Skeletal muscle cell (primary cell): ENCODE data around the gene RAET1E.
"Not testable (repeated sequence)": the region's sequence is repeated elsewhere in the genome, so short reads cannot be mapped to it uniquely, and the experiment has no call there.

Source experiments
- DNase-seq: peaks from one replicate; pipeline ENCODE4 v3.0.0-alpha.2; 2010; ENCODE audit warnings: low read depth
- H3K4me3 ChIP-seq: 2 replicates; pipeline ENCODE4 v1.5.1; 2011; ENCODE audit warnings: low read depth, mild to moderate bottlenecking, control low read depth, low read length, moderate library complexity

Gene RAET1E

DNA sequence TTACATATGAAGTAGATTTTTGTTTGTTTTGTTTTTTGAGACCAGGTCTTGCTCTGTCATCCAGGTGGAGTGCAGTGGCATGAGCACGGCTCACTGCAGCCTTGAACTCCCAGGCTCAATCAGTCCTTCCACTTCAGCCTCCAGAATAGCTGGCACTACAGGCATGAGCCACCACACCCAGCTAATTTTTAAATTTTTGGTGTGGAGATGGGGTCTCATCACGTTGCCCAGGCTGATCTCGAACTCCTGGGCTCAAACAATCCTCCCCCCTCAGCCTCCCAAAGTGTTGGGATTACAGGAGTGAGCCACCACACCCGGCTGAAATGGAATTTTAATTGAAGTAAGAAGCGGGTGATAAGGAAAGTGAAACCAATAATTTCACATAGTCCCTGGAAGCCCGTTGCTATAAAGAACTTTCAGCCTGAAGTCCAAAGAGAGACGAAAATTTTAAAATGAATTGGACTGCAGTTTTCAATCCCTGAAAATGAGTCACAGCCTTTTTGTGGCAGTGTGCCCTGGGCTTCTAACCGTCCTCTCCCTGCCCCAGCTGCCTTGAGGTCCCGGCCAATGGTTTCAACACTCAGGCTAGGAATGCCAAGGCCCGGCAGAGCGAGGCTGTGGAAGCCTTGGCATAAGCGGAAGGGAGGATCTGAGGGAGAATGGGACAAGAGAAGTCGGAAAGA lies 757 bp downstream of the RAET1E start:
- DNase-seq, result peak; percentile 71
- H3K4me3 ChIP-seq, result peak overlapping the region; percentile 2

DNA sequence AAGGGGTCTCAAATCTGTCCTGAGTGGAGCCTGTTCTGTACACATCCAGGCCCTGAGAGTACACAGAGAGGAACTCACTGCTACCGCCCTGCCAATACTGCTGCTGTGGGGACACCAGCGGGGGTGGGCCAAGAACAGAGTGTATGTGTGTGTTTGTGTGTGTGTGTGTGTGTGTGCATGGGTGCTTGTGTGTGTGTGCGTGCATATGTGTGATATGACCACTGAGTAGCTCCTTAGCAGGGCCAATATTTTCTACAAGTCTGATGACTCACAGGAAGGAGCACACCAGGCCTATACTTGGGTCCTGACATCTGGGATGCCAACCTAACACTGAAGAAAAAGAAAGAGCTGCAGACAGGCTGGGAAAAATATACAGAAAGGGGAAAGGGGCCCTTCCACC lies 1.4 kb downstream of the RAET1E start:
- DNase-seq, result no peak
- no peak overlapping the region for H3K4me3 ChIP-seq

DNA sequence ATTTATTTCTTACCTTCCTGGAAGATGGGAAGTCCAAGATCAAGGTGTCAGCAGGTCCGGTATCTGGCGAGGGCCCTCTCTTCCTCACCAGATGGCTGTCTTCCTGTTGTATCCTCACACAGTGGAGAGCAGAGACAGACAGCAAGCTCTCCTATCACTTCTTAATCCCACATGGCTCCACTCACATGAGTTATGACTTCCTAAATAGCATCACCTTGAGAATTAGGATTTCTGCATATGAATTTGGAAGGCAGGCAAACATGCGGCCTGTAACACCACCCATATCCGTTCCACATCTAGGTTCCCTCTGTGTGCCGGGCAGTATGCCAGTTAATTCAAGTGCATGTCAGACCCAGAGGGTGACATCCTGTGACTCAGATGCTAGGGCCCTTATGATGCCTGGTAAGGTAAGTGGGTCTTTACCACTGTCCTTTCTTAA lies 2.1 kb downstream of the RAET1E start:
- H3K4me3 ChIP-seq, result no peak overlapping the region
- no peak for DNase-seq

DNA sequence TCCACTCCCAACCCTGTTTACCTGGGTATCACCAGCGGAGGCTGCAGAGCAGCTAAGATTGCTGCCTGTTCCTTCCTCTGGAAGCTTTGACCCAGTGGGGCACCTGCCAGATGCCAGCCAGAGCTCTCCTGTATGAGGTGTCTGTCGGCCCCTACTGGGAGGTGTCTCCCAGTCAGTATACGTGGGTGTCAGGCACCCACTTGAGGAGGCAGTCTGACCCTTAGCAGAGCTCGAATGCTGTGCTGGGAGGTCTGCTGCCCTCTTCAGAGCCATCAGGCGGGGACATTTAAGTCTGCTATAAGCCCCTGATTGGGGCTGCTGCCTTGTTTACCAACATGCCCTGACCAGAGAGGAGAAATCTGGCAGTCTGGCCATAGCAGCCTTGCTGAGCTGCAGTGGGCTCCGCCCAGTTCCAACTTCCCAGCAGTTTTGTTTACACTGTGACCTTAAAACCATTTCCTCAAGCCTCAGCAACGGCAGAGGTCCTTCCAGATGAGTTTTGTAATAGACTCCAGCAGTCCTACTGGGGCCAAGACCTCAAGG lies 2.8 kb downstream of the RAET1E start:
- H3K4me3 ChIP-seq, result no peak overlapping the region
- peak; percentile 47 for DNase-seq

DNA sequence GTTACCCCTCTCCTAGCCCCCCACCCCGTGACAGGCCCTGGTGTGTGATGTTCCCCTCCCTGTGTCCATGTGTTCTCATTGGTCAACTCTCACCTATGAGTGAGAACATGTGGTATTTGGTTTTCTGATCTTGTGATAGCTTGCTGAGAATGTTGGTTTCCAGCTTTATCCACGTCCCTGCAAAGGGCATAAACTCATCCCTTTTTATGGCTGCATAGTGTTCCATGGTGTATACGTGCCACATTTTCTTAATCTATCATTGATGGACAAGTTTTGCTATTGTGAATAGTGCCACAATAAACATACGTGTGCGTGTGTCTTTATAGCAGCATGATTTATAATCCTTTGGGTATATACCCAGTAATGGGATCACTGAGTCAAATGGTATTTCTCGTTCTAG lies 6.0 kb downstream of the RAET1E start:
- not testable (repeated sequence) for DNase-seq, H3K4me3 ChIP-seq

DNA sequence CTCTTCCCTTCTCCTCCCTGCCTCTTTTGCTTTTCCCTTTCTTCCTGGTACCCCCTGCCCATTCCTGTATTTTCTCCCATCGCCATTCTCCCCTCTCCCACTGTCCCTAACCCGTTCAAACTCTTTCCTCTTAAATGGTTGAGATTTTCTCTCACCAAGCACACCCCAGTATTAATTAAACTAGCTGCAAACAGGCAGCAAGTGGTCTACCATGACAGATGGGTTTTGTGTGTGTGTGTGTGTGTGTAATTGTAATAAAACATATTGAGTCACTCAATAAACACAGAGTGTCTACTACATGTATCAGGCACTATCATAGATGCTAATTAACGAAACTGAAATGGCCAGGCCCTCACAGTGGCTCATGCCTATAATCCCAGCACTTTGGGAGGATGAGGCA lies 6.7 kb downstream of the RAET1E start:
- no peak overlapping the region for H3K4me3 ChIP-seq
- no peak for DNase-seq

DNA sequence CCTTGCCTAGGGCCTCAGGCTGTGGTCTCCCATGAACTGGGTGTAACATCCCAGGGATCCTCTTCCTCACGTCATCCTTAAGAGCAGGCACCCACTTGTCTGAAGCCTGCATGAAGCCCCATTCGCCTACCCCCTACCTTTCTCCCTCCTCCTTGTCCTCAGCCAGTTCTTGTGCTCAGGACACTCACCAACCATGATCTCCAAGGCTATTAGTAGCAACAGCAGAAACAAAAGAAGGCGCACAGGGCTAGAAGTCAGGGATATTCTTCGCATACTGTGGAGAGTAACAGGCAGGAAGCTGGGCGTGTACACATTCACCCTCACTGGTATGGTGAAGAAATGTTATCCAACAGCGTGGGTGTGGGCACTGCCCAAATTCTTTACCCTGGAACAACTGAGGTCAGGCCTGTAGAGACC lies 7.3 kb downstream of the RAET1E start:
- H3K4me3 ChIP-seq, result no peak overlapping the region
- no peak for DNase-seq

DNA sequence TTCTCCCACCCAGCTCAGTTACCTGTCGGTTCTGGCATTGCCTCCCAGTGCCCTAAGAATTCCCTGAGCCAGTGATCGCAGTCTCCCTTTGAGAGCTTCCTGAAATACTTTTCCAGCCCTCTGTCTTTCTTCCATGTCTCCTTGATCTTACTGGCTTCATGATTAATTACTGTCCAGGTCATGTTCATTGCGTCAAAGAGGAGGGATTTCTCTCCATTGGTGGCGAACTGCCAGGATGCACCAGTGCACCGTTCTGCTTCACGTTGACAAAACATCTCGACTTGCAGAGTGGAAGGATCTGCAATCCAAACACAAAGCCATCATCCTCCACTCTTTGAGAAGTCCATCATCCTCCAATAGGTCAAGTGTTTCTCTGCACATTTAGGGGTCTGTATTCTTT lies 8.6 kb downstream of the RAET1E start:
- no peak overlapping the region for H3K4me3 ChIP-seq
- DNase-seq, result no peak

DNA sequence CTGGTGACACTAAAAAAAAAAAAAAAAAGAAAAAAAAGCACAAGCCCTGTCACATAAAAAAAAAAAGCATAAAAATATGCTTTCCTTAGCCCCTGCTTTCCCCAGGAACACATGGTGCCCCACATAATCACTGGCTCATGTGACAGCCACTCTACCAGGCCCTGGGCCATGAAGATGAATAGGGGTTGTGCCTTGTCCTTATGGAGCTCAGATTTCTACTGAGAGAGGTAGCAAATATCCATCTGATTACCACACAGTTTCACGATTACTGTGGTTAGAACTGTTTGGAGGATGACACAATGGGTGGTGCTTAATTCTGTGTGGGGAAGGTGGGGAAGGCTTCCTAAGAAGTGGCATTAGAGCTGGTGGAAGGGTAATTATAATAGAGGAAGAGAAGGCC lies 9.3 kb downstream of the RAET1E start:
- no peak for DNase-seq
- no peak overlapping the region for H3K4me3 ChIP-seq

DNA sequence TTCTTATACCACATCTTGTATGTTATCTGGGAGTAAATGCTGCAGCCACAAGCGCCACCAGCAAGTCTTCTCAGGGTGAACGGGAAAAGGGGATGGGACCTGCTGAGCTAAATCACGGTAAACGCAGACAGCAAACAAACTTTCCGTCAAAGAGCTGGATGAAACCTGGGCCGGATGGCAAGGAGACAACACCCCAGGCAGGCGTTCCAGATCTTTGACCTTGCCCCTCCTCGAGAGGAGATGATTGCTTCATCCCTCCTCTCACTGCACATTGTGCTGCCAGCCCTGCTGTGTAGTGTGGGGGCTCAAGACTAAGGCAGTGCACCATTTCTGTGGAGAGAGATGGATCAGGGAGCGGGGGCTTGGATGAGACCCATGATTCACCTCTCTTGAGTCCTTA lies 9.8 kb downstream of the RAET1E start:
- H3K4me3 ChIP-seq, result no peak overlapping the region
- DNase-seq, result no peak

DNA sequence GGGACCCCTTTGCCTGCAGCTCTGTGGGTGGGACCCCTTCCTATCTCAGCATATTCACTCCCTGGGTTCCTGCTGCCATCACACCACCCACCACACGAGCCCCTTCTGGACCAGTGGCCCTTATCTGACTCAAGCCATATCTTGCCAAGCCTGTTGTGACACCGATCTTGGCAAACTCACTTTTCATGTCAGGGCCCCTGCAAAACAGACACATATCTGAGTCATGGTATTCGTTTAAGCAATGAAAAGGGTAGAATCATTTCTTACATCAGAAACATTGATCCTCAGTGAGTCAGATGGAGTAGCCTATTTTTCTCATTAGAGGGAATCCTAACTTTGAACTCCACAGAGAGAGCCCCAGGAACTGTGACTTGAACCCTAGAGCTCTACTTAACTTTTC lies 10.6 kb downstream of the RAET1E start:
- no peak overlapping the region for H3K4me3 ChIP-seq
- no peak for DNase-seq

DNA sequence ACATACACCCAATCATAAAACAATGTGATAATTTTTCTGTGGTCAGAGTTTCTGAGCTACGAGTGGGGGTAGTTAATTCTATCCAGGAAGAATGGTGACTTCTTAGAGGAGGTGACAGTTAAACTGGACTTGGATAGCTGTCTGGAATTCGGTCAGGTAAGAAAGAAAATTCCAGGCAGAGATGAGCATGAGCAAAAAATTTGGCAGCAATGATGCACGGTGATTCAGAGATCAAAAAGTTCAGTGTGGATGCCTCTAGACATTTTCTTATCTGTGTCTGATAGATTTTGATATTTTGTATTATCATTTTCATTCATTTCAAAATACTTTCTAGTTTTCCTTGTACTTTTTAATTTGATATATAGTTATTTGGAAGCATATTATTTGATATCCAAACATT lies 12.0 kb downstream of the RAET1E start:
- DNase-seq, result no peak
- H3K4me3 ChIP-seq, result no peak overlapping the region

DNA sequence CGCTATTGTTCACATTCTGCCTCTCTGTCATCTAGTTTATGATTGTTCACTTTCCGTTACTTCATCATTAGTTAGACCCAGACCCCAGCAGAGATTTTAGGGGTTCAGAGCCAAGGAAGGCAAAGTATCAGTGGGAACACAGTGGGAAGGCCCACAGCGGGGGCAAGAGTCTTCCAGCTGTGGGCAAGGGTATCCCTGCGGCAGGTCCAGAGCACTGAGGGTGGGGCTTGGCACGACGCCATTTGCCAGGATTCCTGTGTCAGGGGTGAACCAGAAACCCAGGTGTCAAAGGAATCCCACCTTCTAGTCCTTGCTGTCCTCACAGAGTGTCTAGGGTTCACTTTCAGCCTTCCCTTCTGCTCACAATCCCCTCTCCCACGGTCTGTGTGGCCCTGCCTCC lies 13.3 kb downstream of the RAET1E start:
- DNase-seq, result no peak
- no peak overlapping the region for H3K4me3 ChIP-seq

DNA sequence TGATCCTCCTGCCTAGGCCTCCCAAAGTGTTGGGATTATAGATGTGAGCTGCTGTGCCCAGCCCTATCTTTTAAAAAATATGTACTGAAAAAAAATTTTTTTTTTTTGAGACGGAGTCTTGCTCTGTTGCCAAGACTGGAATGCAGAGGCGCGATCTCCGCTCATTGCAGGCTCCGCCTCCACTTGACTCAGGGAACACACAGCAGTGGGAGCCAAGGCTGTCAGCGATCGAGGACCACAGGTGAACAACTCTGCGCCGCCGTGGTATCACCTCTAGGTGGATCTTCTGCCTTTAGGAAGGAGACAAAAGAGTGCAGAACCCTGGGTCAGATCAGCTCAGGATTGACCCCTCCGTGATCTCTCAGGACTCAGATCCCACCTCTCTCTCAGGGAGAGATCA lies 13.7 kb downstream of the RAET1E start:
- no peak for DNase-seq
- no peak overlapping the region for H3K4me3 ChIP-seq

DNA sequence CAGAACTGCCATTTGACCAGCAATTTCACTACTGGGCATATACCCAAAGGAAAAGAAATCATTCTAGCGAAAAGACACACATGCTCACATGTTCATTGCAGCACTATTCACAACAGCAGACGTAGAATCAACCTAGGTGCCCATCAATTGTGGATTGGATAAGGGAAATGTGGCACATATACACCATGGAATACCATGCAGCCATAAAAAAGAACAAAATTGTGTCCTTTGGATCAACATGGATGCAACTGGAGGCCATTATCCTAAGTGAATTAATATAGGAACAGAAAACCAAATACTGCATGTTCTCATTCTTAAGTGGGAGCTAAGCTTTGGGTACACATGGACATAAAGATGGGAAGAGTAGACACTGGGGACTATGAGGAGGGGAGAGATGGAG lies 16.1 kb downstream of the RAET1E start:
- DNase-seq, result no peak
- H3K4me3 ChIP-seq, result no peak overlapping the region

DNA sequence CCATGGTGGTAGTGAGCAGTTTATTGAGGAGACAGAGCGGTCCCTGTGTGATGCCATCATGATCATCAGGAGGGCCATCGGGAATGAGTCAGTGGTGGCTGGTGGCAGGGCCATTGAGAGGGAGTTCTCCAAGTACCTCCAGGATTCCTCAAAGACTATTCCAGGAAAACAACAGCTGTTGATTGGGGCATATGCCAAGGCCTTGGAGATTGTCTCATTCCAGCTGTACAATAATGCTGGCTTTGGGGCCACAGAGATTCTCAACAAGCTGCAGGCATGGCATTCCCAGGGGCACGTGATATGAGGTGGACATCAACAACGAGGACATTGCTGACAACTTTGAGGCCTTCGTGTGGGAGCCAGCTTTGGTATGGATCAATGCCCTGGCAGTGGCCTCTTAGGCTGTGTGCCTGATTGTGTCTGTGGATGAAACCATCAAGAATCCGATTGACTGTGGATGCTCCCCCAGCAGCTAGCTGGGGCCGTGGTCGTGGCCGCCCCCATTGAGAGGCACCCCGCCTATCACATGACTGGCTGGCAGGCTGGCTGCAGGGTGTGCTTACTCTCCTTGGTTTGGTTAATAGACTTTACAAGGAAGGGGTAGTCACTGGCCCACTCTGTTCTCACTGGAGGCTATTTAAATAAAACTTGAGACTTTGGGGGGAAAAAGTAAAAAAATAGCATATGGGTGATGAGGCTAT lies 16.7 kb downstream of the RAET1E start:
- no peak overlapping the region for H3K4me3 ChIP-seq
- DNase-seq, result no peak

DNA sequence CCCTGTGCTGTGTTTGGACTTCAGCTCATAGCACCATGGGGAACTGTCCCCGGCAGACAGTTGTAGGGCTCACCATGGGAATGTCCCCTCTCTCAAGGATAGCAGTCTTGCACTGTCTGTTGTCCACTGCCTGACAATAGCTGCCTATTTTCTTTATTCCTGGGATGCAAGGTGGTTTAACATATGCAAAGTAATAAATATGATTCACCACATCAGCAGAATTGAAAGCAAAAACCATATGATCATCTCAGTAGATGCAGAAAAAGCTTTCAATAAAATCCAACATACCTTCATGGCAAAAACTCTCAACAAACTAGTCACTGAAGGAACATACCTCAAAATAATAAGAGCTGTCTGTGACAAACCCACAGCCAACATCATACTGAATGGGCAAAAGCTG lies 20.3 kb downstream of the RAET1E start:
- H3K4me3 ChIP-seq, result no peak overlapping the region

DNA sequence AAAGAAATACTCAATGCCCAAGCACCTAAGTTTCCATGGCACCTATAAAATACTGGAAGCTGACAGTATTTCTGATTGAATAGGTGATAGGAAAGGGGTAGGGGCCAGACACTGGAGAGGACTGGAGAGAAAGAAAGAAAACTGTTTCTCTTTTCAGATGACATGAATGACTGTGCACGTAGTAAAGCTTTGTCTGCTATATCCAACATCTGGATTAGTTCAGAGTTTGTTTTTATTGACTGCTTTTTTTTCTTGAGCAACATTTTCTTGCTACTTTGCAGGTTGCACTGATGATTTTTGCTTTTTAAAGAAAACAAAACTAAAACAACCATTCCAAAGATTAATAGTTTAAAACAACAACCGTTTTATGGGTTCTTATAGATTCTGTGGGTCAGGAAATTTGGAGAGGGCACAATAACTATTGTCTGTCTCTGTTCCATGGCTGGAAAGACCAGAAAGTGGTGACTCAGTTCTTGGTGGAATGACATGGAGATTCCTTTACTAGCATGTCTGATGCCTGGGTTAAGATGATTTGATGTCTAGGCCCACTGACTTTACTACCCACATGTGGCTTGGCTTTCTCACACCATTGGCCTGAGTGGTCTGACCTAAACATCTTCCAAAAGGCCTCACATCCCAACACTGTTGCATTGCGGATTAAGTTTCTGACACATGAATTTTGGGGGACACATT lies 21.5 kb downstream of the RAET1E start:
- DNase-seq, result no peak
- H3K4me3 ChIP-seq, result no peak overlapping the region

More for the DNA sequence above, 20.3 kb downstream of the RAET1E start:
- DNase-seq, result no peak

DNA sequence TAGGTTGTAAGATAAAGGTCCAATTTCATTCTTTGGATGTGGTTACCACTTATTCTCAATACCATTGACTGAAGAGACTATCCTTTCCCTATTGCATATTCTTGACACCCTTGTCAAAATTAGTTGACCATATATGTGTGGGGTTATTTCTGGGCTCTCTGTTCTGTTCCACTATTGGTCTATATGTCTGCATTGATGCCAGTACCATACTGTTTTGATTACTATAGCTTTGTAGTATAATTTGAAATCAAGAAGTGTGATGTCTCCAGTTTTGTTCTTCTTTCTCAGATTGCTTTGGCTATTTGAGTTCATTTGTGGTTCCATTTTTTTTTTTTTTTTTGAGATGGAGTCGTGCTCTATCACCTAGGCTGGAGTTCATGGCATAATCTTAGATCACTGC lies 25.7 kb downstream of the RAET1E start:
- DNase-seq, result no peak
- no peak overlapping the region for H3K4me3 ChIP-seq

DNA sequence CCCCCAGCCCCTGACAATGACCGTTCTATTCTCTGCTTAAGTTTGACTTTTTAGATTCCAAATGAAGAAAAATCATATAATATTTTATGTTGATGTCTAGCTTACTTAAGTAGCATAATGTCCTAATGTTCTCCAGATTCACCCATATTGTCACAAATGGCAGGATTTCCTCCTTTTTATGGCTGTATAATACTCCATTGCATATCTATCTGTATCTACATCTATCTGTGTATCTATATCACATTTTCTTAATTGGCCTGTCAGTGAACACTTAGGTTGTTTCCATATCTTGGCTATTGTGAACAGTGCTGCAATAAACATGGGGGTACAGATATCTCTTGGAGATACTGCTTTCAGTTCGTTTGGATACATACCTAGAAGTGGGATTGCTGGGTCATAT lies 26.7 kb downstream of the RAET1E start:
- DNase-seq, result no peak
- H3K4me3 ChIP-seq, result no peak overlapping the region
